Esophagus squamous epithelium (tissue), 5 donors: ENCODE results near the gene CLCF1. TPM values are rescaled to one million over a fixed set of nuclear protein-coding genes. Genes with fewer than 3 reads are reported as not detected.

ENCODE experiments used
- DNase-seq: peaks from one replicate; lab custom pipeline; 2025; lab: John Stamatoyannopoulos, UW
- H3K27ac ChIP-seq, 4 donors: fragments of 200-600 bp; sonication (generic); one replicate each; pipeline ENCODE4 v1.5.1; 2016 to 2019; ENCODE audit warnings: mild to moderate bottlenecking in 1 of 4
- H3K27me3 ChIP-seq, 4 donors: fragments of 200-600 bp; sonication (generic); 1 replicate in 3 of 4; 2 replicates in 1 of 4; pipeline versions ENCODE4 v1.5.1 to v1.6.0; 2017 to 2021; ENCODE audit warnings: antibody characterized with exemption in 1 of 4
- H3K36me3 ChIP-seq, 3 donors: fragments of 200-600 bp; sonication (generic); one replicate each; pipeline ENCODE4 v1.5.1; 2016 to 2019
- H3K4me1 ChIP-seq, 3 donors: fragments of 200-600 bp; sonication (generic); one replicate each; pipeline ENCODE4 v1.5.1; 2017 to 2019
- H3K4me3 ChIP-seq, 4 donors: fragments of 200-600 bp; sonication (generic); 1 replicate in 3 of 4; 2 replicates in 1 of 4; pipeline ENCODE4 v1.5.1; 2016 to 2019; ENCODE audit warnings: mild to moderate bottlenecking in 2 of 4, moderate library complexity in 1 of 4
- H3K9me3 ChIP-seq, 3 donors: fragments of 200-600 bp; sonication (generic); one replicate each; pipeline ENCODE4 v1.5.1; 2016 to 2019
- CTCF ChIP-seq, 6 experiments: fragments of 450-650 bp in 4 of 6; fragments of 200-600 bp in 2 of 6; sonication (generic) in 2 of 6; IDR thresholded peaks; one replicate each; pipeline ENCODE4 v1.5.1; 2016 to 2019; ENCODE audit warnings: antibody characterized with exemption in 6 of 6, mild to moderate bottlenecking in 4 of 6, moderate library complexity in 4 of 6
- POLR2A ChIP-seq, 4 donors: fragments of 450-650 bp; IDR thresholded peaks; one replicate each; pipeline ENCODE4 v1.6.1; 2017; ENCODE audit warnings: antibody characterized with exemption in 4 of 4, mild to moderate bottlenecking in 4 of 4, moderate library complexity in 3 of 4
- WGBS, 2 donors: methylation state at CpG; one replicate each; pipeline ENCODE4 v1.1.5; 2018; 5-methylcytosine and 5-hydroxymethylcytosine counted together
- intact Hi-C: fragments of 100-400 bp; cut with DNase I; formaldehyde crosslinking; loops from one replicate; pipeline ENCODE4 v1.15.0; 2022
- total RNA-seq, 4 donors: library from RNA; depleted of rRNA; stranded (reverse); fragments of >200 nt; gene quantifications; one replicate each; pipeline ENCODE4 v1.1.0, GENCODE V29; 2016
- donor health status: DM: yes; HTN: yes; CAD: no.

The CLCF1 gene
- total RNA-seq, 4 donors from 2014 or later = 2.3 to 6.8 (median 2.7) TPM

- TF ChIP-seq CTCF (IDR thresholded peaks at IDR 0.05) (no peak), POLR2A (IDR thresholded peaks at IDR 0.05) (no peak)
- intact Hi-C loops = no loop called here
- no peak overlapping the region for H3K4me3 ChIP-seq
- no peaks in the 10 kb centered on the region for H3K9me3 ChIP-seq
- DNase-seq = no peak
- H3K4me1 ChIP-seq = peaks cover 36 to 74% (median 37%) of the 10 kb centered on the region in 3 donors
- no peaks in the 10 kb centered on the region for H3K36me3 ChIP-seq
- H3K27me3 ChIP-seq = peaks cover 0 to 11% (median 0%) of the 10 kb centered on the region in 4 donors
- no CpG with 5 or more reads among the region's 4 CpGs for WGBS, 2 donors
- H3K27ac ChIP-seq = peak overlapping the region in 1 of 4 donors; percentile 67
Observed at GRCh38 chr11:67378544-67378943, 5.1 kb upstream of the CLCF1 start.

DNA sequence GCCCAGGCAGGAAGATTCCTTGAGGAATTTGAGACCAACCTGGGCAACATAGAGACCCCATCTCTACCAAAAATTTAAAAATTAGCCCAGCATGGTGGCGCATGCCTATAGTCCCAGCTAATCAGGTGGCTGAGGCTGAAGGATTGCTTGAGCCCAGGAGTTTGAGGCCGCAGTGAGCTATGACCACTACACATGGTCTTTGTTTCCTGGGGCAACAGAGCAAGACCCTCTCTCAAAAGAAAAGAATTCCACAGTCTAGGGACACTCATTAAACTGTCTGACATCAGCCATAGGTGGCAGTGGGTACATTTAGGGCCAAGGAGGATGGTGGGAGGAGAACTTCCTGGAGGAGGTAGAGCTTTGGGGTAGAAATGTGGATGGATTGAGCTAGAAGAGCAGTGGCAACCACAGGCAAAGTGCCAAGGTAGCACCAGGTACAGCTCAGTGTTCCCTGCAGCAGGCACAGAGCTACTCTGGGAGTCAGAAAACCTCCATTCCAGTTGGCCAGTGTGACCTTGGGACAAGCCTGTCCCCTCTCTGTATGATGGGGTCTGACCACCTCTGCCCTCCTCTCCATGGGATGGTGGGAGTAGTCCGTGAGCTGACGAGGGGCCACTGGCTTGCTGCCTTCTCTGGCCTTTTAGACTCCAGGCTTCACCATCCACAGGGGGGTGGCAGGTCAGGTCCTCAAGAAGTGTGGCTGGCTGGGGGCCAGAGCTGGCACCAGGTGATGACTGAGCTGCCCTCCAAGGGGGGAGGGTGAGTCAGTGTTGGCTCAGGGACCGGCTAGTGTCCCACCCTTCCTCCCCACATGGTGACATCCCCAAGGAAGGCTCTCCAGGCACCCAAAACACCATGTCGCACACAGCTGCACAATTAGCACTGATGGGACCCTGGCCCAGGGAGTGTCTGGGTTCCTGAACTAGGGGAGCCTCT, 3.7 kb upstream of the CLCF1 start:
- intact Hi-C loops = no loop called here
- peaks cover 0 to 11% (median 0%) of the 10 kb centered on the region in 4 donors for H3K27me3 ChIP-seq
- peaks cover 36 to 70% (median 38%) of the 10 kb centered on the region in 3 donors for H3K4me1 ChIP-seq
- no peaks in the 10 kb centered on the region for H3K9me3 ChIP-seq
- H3K4me3 ChIP-seq = no peak overlapping the region
- H3K27ac ChIP-seq = no peak overlapping the region
- H3K36me3 ChIP-seq = no peaks in the 10 kb centered on the region
- DNase-seq = no peak
- TF ChIP-seq CTCF (IDR thresholded peaks at IDR 0.05) (no peak), POLR2A (IDR thresholded peaks at IDR 0.05) (no peak)
- 87 to 96% methylated on average over 3 to 4 of the region's 6 CpGs for WGBS, 2 donors

DNA sequence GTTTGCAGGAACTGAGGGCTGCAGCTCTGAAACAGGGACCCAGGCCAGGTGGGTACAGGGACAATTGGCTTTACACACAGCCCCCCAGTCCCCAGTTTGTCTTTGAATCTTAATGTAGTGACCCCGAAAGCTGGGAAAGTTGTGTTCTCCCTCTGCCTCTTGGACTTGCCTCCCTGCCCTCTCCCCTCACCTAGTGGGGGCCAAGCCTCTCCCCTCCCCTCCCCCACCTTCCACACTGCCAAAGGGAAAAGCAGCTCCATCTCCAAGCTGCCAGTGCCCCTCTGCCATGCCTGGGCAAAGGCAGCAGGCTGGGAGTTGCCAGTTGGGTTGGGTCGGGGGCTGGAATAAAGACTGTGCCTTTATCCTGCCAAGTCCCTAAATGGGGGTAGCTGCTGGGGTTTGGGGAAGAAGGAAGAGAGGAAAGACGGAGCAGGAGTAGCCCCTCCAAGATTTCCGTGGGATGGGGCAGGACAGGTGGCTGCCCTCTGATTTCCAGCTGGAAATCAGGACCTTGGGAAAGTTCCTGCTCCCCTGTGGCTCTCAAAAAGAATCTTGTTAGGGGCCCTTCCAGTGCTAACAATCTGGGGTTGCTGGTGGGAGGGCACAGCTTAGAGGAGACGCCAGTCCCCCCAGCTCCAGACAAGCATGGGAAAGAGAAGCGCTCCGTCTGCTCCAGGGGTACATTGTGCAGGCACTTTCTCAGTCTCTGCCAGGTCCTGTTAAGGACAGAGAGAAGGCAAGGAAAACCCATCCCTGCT, 2.8 kb upstream of the CLCF1 start:
- Histone ChIP-seq H3K36me3 (no peaks in the 10 kb centered on the region), H3K27me3 (peaks cover 0 to 11% (median 0%) of the 10 kb centered on the region in 4 donors), H3K4me1 (peaks cover 45 to 71% (median 45%) of the 10 kb centered on the region in 3 donors), H3K4me3 (no peak overlapping the region), H3K27ac (no peak overlapping the region), H3K9me3 (no peaks in the 10 kb centered on the region)
- no peak for TF ChIP-seq CTCF (IDR thresholded peaks at IDR 0.05)
- WGBS, 2 donors = 70 to 79% methylated on average over 4 to 6 of the region's 7 CpGs
- DNase-seq = no peak
- intact Hi-C loops = no loop called here

DNA sequence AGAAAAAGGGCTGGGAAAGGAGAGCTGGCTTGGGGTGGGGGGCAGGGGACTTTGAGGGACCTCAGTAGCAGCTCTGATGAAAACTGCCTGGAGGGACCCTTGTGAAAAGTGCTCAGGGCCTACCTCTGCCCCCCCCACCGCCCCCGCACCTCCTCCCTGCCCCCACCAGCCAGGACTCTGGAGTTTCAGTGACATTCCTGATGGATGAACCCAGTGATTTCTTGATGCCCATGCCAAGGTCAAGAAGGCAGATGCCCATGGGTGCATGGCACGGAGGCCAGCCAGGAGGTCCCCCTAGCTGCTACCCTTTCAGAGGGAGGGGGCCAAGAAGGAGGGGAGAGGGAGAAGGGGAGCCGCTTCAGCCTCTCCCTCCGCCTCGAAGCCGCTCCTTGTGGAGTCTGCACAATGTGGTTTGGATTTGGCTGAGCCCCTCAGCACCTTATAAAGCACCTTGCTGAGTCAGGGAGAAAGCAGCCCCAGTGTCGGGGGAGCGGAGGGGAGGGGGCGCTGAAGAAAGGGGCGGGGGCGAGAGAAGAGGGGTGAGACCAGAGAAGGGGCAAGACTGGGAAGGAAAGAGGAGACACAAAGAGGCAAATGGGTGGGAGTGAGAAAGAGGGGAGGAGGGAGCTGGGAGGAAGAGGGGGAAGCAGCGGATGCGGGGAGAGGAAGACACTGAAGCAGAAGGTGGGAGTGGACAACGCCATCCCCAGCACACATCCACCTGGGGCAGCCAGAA, 2.1 kb upstream of the CLCF1 start:
- intact Hi-C loops = no loop called here
- Histone ChIP-seq H3K27me3 (peaks cover 0 to 11% (median 0%) of the 10 kb centered on the region in 4 donors), H3K4me1 (peaks cover 47 to 71% (median 52%) of the 10 kb centered on the region in 3 donors), H3K9me3 (no peaks in the 10 kb centered on the region), H3K36me3 (no peaks in the 10 kb centered on the region), H3K4me3 (no peak overlapping the region), H3K27ac (peak overlapping the region in 1 of 4 donors; percentile 9)
- TF ChIP-seq POLR2A (IDR thresholded peaks at IDR 0.05) = no peak
- no peak for TF ChIP-seq CTCF (IDR thresholded peaks at IDR 0.05)
- 51 to 68% methylated on average over 7 to 10 of the region's 15 CpGs for WGBS, 2 donors
- no peak for DNase-seq
